GM23338 (cell line): ENCODE data around the gene SIL1. TPM values are rescaled to one million over a fixed set of nuclear protein-coding genes. Genes with fewer than 3 reads are reported as not detected.

Experiments
- ATAC-seq: fragments of 200-7000 bp; cut with Tn5 transposase; 3 replicates; pipeline ENCODE4 v1.9.1; 2020
- DNase-seq: peaks from one replicate; pipeline ENCODE4 v3.0.0-alpha.2; 2015; ENCODE audit warnings: low spot score
- H2AFZ ChIP-seq: fragments of 200-600 bp; sonication (generic); 2 replicates; pipeline ENCODE4 v1.8.0; 2016; ENCODE audit warnings: antibody characterized with exemption, mild to moderate bottlenecking, moderate library complexity
- H3F3A ChIP-seq: fragments of 200-600 bp; sonication (generic); replicated peaks from 2 replicates; pipeline ENCODE4 v1.8.0; 2017; ENCODE audit warnings: antibody characterized with exemption, mixed run types, low read depth
- H3K27ac ChIP-seq: fragments of 200-600 bp; sonication (generic); 2 replicates; pipeline ENCODE4 v1.6.1; 2016; ENCODE audit warnings: low read depth
- H3K27me3 ChIP-seq: fragments of 200-600 bp; sonication (generic); 2 replicates; pipeline ENCODE4 v1.8.0; 2016; ENCODE audit warnings: mild to moderate bottlenecking, mixed run types, moderate library complexity; ENCODE audit not compliant: insufficient read depth
- H3K36me3 ChIP-seq: fragments of 200-600 bp; sonication (generic); 2 replicates; pipeline ENCODE4 v1.8.0; 2016; ENCODE audit warnings: mild to moderate bottlenecking; ENCODE audit not compliant: insufficient read depth
- H3K4me1 ChIP-seq: fragments of 200-600 bp; sonication (generic); 2 replicates; pipeline ENCODE4 v1.8.0; 2016; ENCODE audit warnings: mild to moderate bottlenecking, moderate library complexity; ENCODE audit not compliant: insufficient read depth
- H3K4me2 ChIP-seq: fragments of 200-600 bp; sonication (generic); 2 replicates; pipeline ENCODE4 v1.7.1; 2017; ENCODE audit warnings: mixed run types
- H3K4me3 ChIP-seq: fragments of 200-600 bp; sonication (generic); 2 replicates; pipeline ENCODE4 v1.6.1; 2016; ENCODE audit warnings: mixed run types
- H3K79me2 ChIP-seq: fragments of 200-600 bp; sonication (generic); replicated peaks from 2 replicates; pipeline ENCODE4 v1.8.0; 2017; ENCODE audit warnings: mild to moderate bottlenecking; ENCODE audit not compliant: insufficient read depth
- H3K9me2 ChIP-seq: fragments of 200-600 bp; sonication (generic); 2 replicates; pipeline ENCODE4 v1.8.0; 2017; ENCODE audit not compliant: insufficient read depth
- H4K20me1 ChIP-seq: fragments of 200-600 bp; sonication (generic); replicated peaks from 2 replicates; pipeline ENCODE4 v1.8.0; 2017; ENCODE audit warnings: mild to moderate bottlenecking; ENCODE audit not compliant: insufficient read depth
- H3K27ac Mint-ChIP-seq: 2 replicates; pipeline ENCODE4 v1.8.0; 2020; ENCODE audit warnings: inconsistent platforms, mild to moderate bottlenecking, moderate library complexity, mixed read lengths
- H3K27me3 Mint-ChIP-seq: 3 replicates; pipeline ENCODE4 v1.8.0; 2022; ENCODE audit warnings: low read depth, mild to moderate bottlenecking, moderate library complexity, mixed read lengths, inconsistent platforms; ENCODE audit not compliant: insufficient read depth, poor library complexity
- H3K36me3 Mint-ChIP-seq: 3 replicates; pipeline ENCODE4 v1.8.0; 2021; ENCODE audit warnings: low read depth, mild to moderate bottlenecking, inconsistent platforms, moderate library complexity, mixed read lengths
- H3K4me1 Mint-ChIP-seq: 3 replicates; pipeline ENCODE4 v1.8.0; 2020; ENCODE audit warnings: mild to moderate bottlenecking, inconsistent platforms, mixed read lengths
- H3K4me3 Mint-ChIP-seq: 3 replicates; pipeline ENCODE4 v1.8.0; 2021; ENCODE audit warnings: moderate library complexity, mild to moderate bottlenecking, inconsistent platforms, mixed read lengths
- H3K9me3 Mint-ChIP-seq: 3 replicates; pipeline ENCODE4 v1.8.0; 2020; ENCODE audit warnings: moderate library complexity, mild to moderate bottlenecking, inconsistent platforms, mixed read lengths
- CREB1 ChIP-seq: fragments of 250-450 bp; sonication (Bioruptor Pico); IDR thresholded peaks from 2 replicates; pipeline ENCODE4 v1.5.0; 2020; ENCODE audit warnings: low read depth, mild to moderate bottlenecking, moderate library complexity
- CTCF ChIP-seq, 2 experiments: fragments of 200-600 bp in 1 of 2; sonication (generic) in 1 of 2; conservative IDR thresholded peaks; 2 replicates each; pipeline versions ENCODE4 v1.5.1 to v1.6.1; 2016 to 2017; ENCODE audit warnings: antibody characterized with exemption in 2 of 2, low read depth in 2 of 2, mild to moderate bottlenecking in 2 of 2, moderate library complexity in 1 of 2
- ETS1 ChIP-seq: IDR thresholded peaks from 2 replicates; pipeline ENCODE4 v1.6.1; 2016; ENCODE audit warnings: antibody characterized with exemption
- EZH2 ChIP-seq: fragments of 200-600 bp; sonication (generic); IDR thresholded peaks from one replicate; pipeline ENCODE4 v1.8.0; 2017; ENCODE audit warnings: antibody characterized with exemption, mild to moderate bottlenecking, low read depth; ENCODE audit not compliant: unreplicated experiment
- EZH2phosphoT487 ChIP-seq: fragments of 200-600 bp; sonication (generic); IDR thresholded peaks from one replicate; pipeline ENCODE4 v1.8.1; 2018; ENCODE audit warnings: antibody characterized with exemption; ENCODE audit not compliant: unreplicated experiment
- JUNB ChIP-seq: IDR thresholded peaks from one replicate; pipeline ENCODE4 v1.6.1; 2016; ENCODE audit warnings: antibody characterized with exemption; ENCODE audit not compliant: unreplicated experiment
- NANOG ChIP-seq: IDR thresholded peaks from 2 replicates; pipeline ENCODE4 v1.6.1; 2016; ENCODE audit warnings: antibody characterized with exemption, borderline replicate concordance
- POLR2AphosphoS5 ChIP-seq: IDR thresholded peaks from 2 replicates; pipeline ENCODE4 v1.6.1; 2016; ENCODE audit warnings: antibody characterized with exemption, low read depth
- REST ChIP-seq: IDR thresholded peaks from one replicate; pipeline ENCODE4 v1.6.1; 2018; ENCODE audit warnings: antibody characterized with exemption; ENCODE audit not compliant: unreplicated experiment
- STAT1 ChIP-seq: IDR thresholded peaks from one replicate; pipeline ENCODE4 v1.6.1; 2016; ENCODE audit warnings: antibody characterized with exemption; ENCODE audit not compliant: unreplicated experiment
- ZNF114 ChIP-seq: fragments of 250-450 bp; sonication (Bioruptor Pico); IDR thresholded peaks from 2 replicates; pipeline ENCODE4 v1.5.0; 2020; ENCODE audit warnings: mild to moderate bottlenecking, moderate library complexity
- ZNF331 ChIP-seq: fragments of 250-450 bp; sonication (Bioruptor Pico); IDR thresholded peaks from 2 replicates; pipeline ENCODE4 v1.5.0; 2020; ENCODE audit warnings: low read depth, mild to moderate bottlenecking, moderate library complexity
- ZNF462 ChIP-seq: fragments of 250-450 bp; sonication (Bioruptor Pico); IDR thresholded peaks from 2 replicates; pipeline ENCODE4 v1.5.0; 2020; ENCODE audit warnings: mild to moderate bottlenecking, moderate library complexity
- polyA plus RNA-seq: library from polyadenylated mRNA; unstranded; fragments of >200 nt; fragmentation: Nextera tagmentation; extraction: Ambion mirVana; gene quantifications from 2 replicates; pipeline ENCODE4 v1.2.1, GENCODE V29; 2016
- total RNA-seq: library from RNA; depleted of rRNA; stranded (reverse); fragments of >200 nt; shearing (Covaris generic); gene quantifications from 2 replicates; pipeline ENCODE4 v1.2.3, GENCODE V29; 2014

Gene SIL1
- total and polyA plus RNA-seq, 2 experiments from 2014 or later = 5.5 to 5.9 TPM

GRCh38 chr5:138898742-138899141 lies 299.4 kb downstream of the SIL1 start:
- Histone ChIP-seq H4K20me1 (no peaks in the 10 kb centered on the region; the same call in 1 of the 2 replicates), H3K36me3 (no peaks in the 10 kb centered on the region; the same call in 1 of the 2 replicates), H3K4me3 (no peak overlapping the region), H3K4me1 (peaks cover 6% of the 10 kb centered on the region; the same call in 1 of the 2 replicates), H3K27ac (no peak overlapping the region), H2AFZ (no peak overlapping the region), H3K9me2 (no peaks in the 10 kb centered on the region), H3K27me3 (no peaks in the 10 kb centered on the region), H3F3A (no peaks in the 10 kb centered on the region), H3K4me2 (no peak overlapping the region), H3K79me2 (peaks cover 8% of the 10 kb centered on the region)
- Mint-ChIP-seq H3K9me3 (no peaks in the 10 kb centered on the region), H3K27me3 (peaks cover 3% of the 10 kb centered on the region), H3K36me3 (peaks cover 25% of the 10 kb centered on the region), H3K4me3 (no peak overlapping the region), H3K4me1 (peaks cover 4% of the 10 kb centered on the region; the same call in 2 of the 3 replicates), H3K27ac (no peak overlapping the region)
- ATAC-seq = no peak
- no peak for TF ChIP-seq ZNF462 (CRISPR knock-in tag)
- TF ChIP-seq ZNF331 (CRISPR knock-in tag) = no peak
- TF ChIP-seq ETS1 = no peak
- no peak for TF ChIP-seq EZH2
- no peak for TF ChIP-seq EZH2phosphoT487
- no peak for TF ChIP-seq CTCF (conservative IDR thresholded peaks at IDR 0.05; ENCODE audit: low read depth in 2 of 2)
- no peak for TF ChIP-seq STAT1
- no peak for TF ChIP-seq NANOG
- no peak for TF ChIP-seq REST
- TF ChIP-seq JUNB = no peak
- TF ChIP-seq CREB1 (CRISPR knock-in tag) = no peak
- no peak for TF ChIP-seq ZNF114 (CRISPR knock-in tag)
- TF ChIP-seq POLR2AphosphoS5 = no peak
- no peak for DNase-seq
